OCI-LY1 (cell line): ENCODE measurements around the gene CDC42BPB.

Source experiments
- CTCF ChIP-seq: fragments of 200-600 bp; sonication (generic), shearing (Covaris generic); IDR thresholded peaks from 2 replicates; pipeline ENCODE4 v1.5.1; 2017; ENCODE audit warnings: mild to moderate bottlenecking, antibody characterized with exemption, low read length, moderate library complexity, mixed read lengths
- EZH2 ChIP-seq: fragments of 200-600 bp; sonication (generic), shearing (Covaris generic); IDR thresholded peaks from 2 replicates; pipeline ENCODE4 v1.8.0; 2017; ENCODE audit warnings: borderline replicate concordance, mixed run types, mild to moderate bottlenecking, antibody characterized with exemption, low read length, moderate library complexity, mixed read lengths

DNA sequence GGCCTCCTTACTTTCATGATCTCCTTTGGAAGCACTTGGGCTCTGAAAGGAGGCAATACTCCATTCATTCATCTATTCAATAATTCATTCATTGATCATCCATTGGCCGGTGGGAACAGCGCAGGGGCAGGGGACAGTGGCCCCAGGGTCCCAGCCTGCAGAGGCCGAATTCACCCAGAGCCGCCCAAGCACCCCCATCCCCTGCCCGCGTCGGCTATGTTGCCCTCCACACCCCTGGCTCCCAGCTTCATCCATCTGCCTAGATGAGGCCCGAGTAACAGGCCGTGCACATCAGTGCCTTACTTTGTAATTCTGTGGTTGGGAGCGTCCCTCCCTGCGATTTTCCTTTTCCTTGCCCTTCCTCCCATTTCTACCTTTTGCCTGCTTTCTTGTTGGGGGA lies 131.7 kb downstream of the CDC42BPB start:
- TF ChIP-seq CTCF, result no peak
- no peak for TF ChIP-seq EZH2
